ENCODE data around the gene HIVEP3.

DNA sequence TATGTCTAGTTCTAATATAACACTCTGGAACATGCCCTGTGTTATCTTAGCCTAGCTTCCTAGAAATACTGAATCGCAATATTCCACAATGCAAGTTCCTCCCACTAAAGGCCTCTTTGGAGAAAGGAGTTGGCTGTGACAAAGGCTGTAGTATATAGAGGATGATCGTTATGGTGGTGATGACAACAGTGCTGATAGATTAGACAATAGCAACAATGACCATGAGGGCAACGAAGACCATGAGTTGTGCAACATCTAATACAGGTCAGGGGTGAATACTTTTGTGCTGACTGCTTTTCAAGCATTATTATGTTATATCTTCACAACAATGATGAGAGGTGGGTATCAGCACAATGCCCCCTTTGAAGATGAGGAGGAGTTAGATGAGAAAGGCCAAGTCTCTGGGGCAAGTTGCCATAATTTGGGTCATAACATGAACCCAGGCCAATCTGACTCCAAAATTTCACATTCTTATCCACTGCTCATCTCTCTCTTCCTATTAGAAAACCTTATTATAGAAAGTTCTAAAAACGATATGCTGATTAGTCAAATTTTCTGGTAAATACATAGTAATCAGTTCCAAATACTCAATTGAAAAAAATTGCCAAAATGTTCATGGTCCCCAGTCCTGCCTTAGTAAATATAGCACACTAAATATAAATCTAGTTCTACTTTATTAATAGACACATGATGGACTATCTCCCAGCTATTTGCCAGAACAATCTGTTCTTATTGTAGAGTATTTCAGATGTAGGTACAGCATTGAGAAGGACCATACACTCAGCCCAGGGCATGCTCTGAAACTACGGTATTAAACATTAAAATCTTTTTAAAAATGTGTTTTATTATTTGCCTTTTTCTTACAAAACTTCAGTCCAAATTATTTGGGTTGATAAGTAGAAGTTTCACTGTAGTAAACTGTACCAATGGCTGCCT, 37.5 kb downstream of the HIVEP3 start:
- TF ChIP-seq, protein P1, sequence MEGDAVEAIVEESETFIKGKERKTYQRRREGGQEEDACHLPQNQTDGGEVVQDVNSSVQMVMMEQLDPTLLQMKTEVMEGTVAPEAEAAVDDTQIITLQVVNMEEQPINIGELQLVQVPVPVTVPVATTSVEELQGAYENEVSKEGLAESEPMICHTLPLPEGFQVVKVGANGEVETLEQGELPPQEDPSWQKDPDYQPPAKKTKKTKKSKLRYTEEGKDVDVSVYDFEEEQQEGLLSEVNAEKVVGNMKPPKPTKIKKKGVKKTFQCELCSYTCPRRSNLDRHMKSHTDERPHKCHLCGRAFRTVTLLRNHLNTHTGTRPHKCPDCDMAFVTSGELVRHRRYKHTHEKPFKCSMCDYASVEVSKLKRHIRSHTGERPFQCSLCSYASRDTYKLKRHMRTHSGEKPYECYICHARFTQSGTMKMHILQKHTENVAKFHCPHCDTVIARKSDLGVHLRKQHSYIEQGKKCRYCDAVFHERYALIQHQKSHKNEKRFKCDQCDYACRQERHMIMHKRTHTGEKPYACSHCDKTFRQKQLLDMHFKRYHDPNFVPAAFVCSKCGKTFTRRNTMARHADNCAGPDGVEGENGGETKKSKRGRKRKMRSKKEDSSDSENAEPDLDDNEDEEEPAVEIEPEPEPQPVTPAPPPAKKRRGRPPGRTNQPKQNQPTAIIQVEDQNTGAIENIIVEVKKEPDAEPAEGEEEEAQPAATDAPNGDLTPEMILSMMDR (IDR thresholded peaks at IDR 0.05), result no peak
- no peak for TF ChIP-seq POLR2A (IDR thresholded peaks at IDR 0.05)

Measured in heart left ventricle (tissue), 13 donors.